Glomerular visceral epithelial cell (primary cell): Measurements from ENCODE around the gene DSCAML1.
A peak's percentile ranks its signal among the peaks of the same experiment; 100 is the strongest.

Experiments used
- DNase-seq: peaks from one replicate; pipeline ENCODE4 v3.0.0-alpha.2; 2016; ENCODE audit errors: extremely low spot score

DSCAML1 gene

DNA sequence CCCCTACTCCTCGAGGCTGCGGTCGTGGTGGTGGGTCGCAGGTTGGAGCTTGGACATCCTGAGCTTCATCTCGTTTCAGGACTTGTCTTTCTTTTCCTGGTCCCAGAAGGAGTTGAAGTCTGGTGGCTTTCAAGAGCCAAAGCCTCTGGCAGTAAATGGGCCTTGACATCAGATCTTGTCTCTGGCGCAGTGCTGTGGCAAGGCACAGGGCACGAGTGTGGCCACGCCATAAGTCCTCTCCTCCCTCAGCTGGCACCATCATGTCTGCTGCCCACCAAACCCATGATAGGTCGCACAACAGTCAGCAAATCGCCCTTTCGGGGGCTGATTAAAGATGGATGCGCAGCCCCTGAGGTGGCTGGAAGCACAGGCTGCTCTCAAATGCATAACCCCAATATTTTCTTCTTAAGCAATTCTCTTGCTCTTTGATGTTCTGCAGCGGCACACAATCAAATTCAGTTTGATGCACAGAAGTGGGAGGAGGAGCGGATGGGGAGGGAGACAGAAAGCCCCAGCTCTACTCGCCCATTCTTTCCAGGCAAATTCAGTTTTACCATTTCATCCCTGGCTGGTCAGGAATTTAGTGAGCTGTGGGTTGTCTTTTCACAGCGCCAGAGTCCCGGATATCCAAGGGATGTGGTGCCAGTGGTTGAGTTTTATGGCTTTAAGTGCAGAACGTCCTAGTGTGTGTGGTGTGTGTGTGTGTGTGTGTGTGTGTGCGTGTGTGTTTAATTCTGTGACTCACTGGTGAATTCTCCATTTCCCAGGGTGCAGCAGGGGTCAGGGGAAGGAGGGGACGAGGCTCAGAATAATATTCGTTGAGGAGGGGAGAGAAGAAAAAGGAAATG lies 162.0 kb downstream of the DSCAML1 start:
- peak; percentile 54 for DNase-seq

DNA sequence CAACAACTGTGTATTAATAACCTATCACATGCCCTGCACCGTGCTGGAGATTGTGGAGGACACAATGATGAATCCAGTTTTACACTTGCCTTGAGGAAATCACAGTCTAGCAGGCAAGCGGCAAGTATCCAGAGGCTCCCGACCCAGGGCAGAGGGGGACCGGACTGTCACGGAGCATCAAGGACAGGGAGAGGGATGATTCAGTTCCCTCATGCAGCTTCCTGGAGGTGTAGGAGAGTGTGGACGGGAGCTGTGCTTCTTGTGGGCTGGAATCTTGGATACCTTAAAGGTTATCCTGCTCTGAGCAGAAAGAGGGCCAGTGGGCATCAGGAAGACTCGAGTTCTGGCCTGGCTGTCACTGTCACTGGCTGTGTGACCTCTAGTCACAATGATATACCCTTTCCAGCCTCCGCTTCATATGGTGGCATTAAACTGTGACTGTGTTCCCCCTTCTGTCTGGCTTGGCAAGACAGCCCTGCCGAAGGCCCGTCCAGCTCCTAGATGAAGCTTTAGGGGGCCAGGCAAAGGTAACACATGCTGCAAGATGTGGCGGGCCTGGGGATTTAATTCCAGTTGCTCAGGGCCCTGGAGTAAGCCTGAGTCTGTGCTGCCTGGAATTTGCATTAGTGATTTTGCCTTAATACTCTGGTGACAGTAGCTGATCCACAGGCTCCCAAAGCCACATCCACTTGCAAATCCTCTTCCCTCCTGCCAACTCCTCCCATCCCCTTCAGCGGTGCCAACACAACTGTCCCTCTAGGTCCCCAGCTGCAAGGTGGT lies 162.8 kb downstream of the DSCAML1 start:
- no peak for DNase-seq

DNA sequence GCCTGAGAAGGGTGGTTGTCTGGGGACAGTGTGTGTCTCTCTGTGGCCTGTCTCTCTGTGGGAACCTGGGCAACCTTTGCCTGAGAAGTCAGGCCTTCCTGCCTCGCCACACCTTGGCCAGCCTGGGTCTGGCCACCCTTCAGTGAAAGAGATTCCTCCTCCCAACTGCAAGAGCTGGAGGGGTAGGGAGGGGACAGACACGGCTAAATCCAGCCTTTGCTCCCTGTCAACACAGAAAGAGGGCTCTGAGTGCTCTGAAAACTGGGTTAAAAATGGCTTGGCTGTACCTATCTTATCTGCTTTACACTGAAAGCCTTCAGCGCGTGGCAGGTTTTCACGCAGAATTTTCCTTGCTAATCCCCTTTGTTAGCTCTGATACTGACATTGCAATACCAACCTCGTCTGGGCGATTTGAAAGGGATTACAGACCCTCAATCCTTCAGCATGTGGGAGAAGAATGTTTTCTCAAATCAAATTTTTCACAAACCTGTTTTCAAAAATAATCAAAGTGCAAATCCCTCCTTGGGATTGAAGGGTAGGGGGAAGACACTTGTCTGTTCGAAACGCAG lies 163.7 kb downstream of the DSCAML1 start:
- DNase-seq: no peak

DNA sequence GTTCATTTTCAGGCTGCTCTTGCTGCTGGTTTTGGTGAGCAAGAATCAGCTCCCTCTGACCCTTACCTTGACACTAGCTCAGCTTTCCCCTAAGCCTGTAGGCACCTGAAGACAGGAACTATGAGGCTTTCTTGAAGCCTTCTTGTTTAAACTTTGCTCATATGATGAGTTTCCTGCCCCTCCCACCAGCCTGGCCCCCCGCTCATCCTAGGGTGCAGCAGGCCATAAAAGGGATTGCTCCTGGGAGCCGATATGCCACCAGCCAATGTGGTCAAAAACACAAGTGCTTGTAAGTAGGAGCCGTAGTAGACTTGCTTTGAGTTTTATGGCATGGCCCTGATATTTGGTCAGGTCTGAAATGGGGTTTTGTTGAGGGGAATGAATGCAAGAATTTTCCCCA lies 164.7 kb downstream of the DSCAML1 start:
- DNase-seq: no peak

DNA sequence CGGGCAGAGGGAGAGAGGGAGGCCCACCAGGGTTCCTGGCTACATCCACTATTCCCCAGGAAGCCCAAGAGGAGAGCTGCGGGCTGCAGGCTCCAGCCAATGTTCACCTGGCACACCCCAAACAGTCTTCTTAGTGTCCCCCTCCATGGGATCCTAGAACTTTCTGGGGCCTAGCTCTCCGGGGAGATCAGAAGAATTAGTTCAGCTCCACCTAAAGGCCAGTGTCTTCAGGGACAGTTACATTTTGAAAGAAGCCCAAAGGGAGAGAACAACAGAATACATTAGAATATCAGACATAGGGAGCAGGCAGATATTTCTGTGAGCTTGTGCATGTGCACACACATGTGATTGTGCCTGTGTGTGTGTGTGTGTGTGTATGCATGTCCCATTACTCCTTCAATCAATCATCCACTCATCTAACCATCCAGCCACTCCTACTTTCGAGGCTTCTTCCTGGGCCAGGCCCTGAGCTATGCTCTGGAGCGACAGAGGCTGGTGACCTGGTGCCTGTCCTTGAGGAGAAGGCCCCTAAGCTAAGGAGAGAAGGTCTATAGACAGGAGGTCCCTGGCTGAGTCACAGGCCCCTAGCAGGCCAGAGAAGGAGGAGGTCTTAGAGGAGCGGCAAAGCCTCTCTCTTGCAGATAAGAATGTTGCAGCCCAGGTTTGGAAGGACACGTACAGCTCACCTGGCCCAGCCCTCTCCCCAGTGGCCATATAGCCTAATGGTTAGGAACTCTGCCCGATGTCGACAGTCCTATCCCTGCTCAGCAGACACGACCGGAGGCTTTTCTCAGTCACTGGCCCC lies 165.5 kb downstream of the DSCAML1 start:
- no peak for DNase-seq

DNA sequence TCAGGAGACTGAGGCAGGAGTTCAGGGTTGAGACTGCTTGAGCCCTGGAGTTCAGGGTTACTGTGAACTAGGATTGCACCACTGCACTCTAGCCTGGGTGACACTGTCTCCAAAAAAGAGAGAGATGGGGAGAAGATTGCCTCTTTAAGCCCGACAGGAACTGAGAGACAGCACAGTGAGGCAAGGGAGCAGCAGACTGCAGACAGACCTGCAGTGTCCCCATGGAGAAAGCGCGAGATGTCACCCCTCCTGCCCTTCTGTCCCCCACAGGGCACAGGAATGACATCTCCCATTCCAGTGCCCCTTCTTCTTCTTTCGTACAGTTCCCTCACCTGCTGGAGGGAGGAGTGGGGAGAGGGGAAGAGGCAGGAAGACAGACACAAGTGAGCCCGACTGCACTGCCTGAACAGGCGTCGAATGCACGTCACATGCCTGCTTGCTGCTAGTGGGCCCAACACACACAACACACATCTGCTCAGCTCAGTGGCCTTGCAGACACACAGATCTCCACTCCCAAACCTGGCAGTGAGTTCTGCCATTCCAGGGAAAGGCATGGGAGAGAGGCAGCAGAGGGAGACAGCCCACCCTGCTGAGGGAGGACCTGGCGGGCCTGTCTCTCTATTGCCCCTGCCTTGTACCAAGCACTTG lies 167.0 kb downstream of the DSCAML1 start:
- DNase-seq: no peak

DNA sequence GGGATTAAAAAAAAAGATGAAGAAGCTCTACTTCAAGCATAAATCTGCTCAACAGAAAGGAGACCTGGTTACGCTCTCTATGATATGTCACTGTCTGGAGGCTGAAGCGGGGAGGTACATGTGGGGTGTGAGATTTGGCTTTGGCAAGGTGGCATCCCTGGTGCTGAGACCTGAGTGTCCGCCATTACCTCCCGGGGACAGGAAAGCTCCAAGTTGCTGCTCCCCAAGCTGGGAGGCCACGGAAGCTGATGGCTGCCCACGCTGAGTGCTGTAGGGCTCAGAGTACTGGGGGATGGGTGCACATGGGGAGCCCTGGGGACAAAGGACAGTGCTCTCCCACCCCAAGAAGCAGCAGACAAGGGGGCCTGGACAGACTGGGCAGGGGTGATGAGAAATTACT lies 167.9 kb downstream of the DSCAML1 start:
- DNase-seq: no peak

DNA sequence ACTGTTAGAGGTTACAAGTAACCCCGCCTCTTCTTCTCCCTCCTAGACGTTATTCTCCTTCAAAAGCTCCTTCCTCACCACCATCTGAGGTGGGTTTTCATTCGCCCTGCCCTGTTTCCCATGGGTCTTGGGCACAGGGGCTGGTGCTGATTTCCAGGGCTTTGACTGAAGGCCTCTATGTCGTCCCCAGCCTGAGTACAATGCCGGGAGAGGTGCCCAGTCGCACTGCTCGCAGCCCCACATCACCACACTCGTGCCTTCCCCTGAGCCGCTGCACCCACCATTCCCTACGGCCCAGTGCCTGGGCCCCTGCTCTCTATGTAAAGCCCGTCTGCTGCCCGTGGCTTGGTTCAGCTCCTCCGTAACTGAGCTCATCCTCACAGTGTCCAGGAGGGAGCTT lies 169.8 kb downstream of the DSCAML1 start:
- DNase-seq: no peak

DNA sequence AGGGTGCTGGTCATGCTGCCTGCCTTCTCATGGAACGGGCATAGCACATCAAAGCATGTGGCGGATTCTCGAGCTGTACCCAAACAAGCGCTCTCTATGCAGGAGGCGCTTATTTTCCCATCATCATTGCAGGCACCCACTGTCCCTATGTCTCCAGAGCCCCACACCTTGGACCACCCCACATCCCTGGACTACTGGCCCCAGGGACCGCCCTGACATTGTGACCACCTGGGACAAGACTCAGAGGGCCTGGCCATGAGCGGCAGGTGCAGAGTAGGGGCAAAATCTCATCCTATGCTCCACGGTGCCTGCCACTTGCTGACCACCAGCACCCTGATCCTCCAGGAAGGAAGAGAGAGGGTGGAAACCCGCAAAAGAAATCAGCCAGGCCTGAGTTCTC lies 170.4 kb downstream of the DSCAML1 start:
- DNase-seq: no peak

DNA sequence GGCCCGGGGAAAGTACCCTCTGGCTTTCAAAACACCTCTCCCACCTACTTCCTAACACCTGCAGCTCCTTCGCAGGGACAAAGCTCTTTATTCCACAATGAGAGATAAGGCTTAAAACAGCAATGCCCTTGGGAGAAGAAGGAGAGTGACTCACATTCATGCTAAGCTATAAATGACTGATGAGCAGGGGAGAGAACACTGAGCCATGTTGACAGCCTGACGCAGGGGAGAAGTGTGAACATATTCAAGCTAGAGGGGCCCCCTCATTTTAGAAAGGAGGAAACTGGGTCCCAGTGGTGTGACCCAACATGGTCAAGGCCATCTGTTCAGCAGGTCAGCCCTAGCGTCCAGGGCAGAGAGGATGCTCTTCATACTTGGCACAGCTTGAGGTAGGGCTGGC lies 171.8 kb downstream of the DSCAML1 start:
- DNase-seq: no peak

DNA sequence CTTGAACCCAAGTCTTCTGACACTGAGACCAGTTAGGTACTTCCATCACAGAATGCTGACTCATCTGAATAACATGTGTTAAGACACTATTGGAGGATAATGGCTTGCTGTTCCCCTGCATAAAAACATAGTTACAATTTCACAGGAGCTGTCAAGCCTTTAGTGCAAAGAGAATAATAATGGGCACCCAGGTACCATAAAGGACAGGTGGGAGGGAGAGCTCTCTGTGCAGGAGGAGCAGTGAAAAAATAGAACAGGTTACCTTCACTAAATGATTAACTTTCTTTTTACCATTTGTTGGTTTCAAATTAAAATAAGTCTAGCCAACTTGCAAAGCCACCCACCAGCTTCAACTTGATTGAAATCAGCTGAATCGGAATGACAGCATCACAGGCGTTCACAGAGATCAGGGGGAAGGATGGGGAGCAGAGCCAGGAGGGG lies 173.2 kb downstream of the DSCAML1 start:
- DNase-seq: no peak

DNA sequence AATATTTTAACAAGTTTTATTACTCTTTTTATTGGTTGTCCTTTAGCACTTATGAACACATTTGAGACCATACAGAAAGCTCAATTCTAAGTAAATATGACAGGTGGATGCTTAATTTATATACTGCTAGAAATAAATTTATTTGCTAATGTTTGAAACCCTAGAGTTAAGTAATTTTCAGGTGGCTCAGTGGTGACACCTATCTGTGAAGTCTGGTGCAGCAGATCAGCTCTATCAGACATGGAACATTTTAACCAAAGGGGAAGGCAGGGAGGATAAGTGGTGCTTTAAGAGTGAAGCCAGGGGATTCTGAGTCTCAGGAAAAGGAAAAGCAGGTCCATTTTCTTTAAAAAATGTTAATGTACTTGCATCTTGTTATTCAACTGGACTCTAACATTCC lies 175.8 kb downstream of the DSCAML1 start:
- DNase-seq: no peak

DNA sequence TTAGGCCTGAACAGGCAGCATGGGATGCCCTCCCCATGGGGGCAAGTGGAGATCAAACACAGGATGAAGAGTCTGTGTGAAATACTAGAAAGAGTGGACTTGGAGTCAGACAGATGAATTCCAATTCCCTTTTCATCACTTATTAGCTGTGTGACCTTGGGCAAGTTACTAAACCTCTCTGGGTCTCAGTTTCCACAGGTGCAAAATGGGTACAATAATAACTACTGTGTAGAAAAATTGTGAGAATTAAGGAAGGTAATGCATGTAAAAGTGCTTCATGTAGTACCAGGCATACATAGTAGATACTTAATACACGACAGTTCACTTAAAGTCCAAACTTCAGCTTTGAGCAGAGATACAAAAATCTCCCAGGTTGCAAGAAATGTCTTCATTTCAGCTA lies 176.4 kb downstream of the DSCAML1 start:
- DNase-seq: no peak

DNA sequence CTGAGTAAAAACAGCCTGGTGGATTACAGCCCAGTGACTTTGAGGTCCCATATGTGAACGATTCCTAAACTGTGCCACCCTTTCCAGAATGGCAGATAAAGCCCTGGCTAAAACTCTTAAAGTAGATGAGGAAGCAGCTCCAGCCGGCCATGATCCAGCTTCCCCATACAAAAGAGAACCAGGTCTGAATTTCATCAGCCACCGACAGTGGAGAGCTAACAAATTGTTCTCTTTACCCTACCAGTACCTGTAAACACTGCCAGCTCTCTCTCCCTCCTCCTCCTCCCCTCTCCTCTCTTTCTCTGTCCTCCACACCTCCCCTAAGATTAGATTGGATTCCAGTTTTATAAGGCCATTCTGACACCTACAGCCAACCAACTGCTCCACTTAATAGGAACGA lies 176.9 kb downstream of the DSCAML1 start:
- DNase-seq: no peak

DNA sequence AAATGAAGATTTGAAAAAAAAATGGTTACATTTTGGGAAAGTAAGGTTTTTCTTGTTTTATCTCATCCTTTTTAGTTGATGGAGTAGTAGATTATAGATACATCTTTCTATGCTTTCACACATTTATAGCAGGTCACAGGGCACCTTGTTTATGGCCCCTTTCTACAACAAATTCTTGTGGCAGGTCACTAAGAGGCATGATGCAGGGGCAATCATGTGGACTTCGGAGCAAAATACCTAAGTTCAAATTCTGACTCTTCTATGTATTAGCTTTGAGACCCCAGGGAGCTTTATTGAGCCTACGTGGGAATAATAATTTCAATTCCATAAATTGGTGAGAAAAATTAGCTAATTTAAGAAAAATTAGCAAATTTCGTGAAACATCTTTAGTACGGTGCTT lies 177.4 kb downstream of the DSCAML1 start:
- DNase-seq: no peak

DNA sequence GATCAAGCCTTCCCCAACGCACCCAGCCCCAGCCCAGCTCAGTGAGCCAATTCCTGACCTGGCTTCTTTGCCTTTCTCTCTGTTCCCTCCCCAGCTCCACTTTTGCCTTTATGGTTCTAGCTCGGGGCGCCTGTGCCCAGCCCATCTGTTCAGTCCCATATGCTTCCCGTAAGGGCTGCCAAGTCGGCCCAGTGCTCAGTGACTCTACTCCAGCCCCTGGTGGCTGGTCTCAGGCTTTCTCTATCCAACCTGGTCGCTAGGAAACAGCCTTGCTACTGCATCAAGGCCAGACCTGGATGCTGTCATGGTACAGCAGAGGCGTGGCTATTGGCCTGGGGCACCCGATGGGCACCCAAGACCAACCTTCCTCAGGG lies 178.0 kb downstream of the DSCAML1 start:
- DNase-seq: no peak

DNA sequence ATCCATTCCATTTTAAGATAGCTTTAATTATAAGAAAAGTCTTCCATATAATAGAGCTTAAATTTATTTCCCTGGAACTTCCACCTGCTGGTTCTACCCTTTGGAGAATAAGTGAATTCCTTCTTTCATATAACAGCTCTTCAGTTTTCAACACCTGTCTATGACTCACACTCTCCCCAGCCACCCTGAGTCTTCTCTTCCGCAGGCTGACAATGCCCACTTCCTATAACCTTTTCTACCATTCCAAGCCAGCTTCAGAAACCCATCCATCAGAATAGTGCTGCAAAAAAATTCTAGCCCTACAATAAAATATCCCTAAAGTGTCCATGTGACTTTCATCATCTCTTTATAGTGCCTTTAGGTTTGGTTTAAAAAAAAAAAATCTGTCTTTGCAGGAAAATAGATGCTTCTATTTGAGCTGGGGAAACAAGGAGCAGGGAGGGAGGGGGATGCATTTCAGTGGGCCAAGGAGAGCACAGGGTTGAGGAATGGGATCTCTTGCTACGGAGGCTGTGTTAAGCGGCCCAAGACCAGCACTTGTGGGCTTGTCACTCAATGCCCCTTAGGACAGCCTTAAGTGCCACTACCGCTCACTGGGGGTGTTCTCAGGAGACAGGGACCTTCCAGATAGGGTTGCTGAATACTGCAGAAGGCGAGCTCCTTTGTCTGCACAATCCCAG lies 178.6 kb downstream of the DSCAML1 start:
- no peak for DNase-seq

DNA sequence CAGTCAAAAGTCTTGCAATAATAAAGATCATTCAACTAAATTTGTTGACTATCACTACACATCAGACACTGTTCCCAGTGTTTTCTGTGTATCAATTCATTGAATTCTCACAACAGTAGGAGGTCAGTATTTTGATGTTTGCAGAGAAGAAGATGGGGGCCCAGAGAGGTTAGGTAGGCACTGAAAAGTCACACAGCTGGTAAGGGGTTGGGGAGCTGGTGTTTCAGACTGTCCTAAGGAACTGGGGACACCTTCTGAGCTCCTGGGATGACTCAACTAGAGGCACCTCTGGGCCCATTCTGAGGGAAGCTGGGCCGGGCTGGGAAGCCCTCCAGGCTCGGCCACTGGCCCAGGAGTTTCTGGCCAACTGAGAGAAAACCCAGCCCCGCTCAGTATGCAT lies 180.0 kb downstream of the DSCAML1 start:
- DNase-seq: no peak

DNA sequence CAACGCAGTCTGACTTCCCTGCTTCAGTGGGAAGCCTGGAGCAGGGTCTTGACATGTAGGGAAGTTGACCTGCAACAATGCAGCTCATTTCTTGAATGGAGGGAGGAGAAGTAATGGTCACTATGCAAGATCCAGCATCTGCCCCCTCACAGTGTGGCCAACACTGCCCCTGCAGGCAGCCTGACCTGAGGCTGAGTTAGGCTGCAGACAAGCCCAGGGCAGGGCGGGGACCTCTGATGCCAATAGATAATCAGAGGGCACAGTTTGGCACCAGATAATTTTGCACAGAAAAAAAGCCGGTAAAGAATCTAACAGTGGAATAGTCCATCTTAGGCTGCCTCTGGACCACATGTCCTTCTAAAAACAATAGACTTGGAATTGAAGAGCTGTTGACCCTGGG lies 182.3 kb downstream of the DSCAML1 start:
- no peak for DNase-seq

DNA sequence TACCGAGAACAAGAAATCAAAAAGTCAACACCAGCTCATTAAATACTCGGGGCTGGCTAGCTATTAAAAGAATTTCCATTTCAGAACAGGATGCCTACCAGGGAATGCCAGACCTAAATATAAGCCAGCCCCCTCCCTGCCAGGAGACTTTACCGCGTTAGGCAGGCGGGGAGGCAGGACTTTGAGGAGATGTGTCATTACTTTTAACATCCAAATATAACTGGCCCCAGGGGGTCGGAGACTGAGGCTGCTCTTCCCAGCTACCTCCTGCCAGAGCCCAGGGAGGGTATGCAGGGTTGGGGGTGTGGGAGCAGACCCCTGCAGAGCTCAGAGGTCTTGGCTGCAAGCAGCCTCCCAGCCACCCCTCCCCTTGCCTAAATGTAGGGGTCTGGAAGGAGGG lies 183.5 kb downstream of the DSCAML1 start:
- no peak for DNase-seq

DNA sequence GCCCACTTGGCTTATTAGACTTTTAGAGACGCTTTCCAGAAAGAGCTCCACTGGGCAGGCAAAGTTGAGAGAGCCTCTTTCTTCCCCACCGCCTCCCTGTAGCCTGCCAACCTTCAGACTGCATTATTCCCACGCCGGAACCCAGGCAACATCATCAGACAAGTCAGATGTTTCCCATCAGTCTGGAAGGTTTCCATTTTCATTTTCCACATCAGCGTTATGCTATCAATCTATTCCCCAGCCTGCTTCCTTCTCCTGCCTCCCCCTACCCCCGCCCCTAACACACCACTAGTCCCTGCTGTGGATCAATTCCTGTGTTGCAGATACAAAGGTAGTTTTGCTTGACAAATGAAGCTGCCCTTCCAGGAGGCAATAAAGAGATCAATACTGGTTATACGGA lies 184.8 kb downstream of the DSCAML1 start:
- DNase-seq: no peak
